Right lobe of liver (tissue), 4 donors: ENCODE measurements around the gene MACROD2.

ENCODE experiments used
- POLR2A ChIP-seq: fragments of 450-650 bp; IDR thresholded peaks from one replicate; pipeline ENCODE4 v1.6.1; 2017; ENCODE audit warnings: antibody characterized with exemption, mild to moderate bottlenecking
- TF ChIP-seq, protein P1 (sequence below), 4 donors: fragments of 200-600 bp in 3 of 4; fragments of 450-650 bp in 1 of 4; IDR thresholded peaks; one replicate each; pipeline versions ENCODE4 v1.5.1 to v1.8.0; 2016 to 2022; ENCODE audit warnings: antibody characterized with exemption in 4 of 4, mild to moderate bottlenecking in 2 of 4
- donor health status: DM: no; HTN: no; CAD: no.
- donor health status: DM: no; HTN: no; CAD: no.
- donor health status: DM: no; HTN: yes; CAD: no.

DNA sequence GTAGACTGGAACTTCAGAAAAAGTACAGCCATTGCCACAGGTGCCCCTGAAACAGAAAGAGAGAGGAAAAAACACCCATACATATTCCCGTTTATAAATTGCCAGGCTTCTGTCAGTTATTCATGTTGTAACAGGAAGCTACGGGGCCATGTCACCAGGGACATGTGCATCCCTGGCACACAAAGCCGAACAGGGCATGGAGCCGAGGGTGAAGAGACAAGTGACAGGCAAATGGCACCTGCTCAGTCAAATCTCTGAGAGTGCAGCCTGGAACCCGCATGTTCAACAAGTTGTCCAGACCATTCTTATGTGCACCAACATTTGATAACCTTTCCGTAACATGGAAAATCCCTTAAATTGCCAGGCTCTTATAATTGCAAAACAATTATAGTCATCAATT, 1837.2 kb downstream of the MACROD2 start:
- TF ChIP-seq, protein P1, sequence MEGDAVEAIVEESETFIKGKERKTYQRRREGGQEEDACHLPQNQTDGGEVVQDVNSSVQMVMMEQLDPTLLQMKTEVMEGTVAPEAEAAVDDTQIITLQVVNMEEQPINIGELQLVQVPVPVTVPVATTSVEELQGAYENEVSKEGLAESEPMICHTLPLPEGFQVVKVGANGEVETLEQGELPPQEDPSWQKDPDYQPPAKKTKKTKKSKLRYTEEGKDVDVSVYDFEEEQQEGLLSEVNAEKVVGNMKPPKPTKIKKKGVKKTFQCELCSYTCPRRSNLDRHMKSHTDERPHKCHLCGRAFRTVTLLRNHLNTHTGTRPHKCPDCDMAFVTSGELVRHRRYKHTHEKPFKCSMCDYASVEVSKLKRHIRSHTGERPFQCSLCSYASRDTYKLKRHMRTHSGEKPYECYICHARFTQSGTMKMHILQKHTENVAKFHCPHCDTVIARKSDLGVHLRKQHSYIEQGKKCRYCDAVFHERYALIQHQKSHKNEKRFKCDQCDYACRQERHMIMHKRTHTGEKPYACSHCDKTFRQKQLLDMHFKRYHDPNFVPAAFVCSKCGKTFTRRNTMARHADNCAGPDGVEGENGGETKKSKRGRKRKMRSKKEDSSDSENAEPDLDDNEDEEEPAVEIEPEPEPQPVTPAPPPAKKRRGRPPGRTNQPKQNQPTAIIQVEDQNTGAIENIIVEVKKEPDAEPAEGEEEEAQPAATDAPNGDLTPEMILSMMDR (IDR thresholded peaks at IDR 0.05) = no peak
- TF ChIP-seq POLR2A = no peak
